K562 (cell line): ENCODE data around the gene UGT1A9. TPM values are rescaled to one million over a fixed set of nuclear protein-coding genes. Genes with fewer than 3 reads are reported as not detected.

Experiments
- ATAC-seq: fragments of 200-7000 bp; cut with Tn5 transposase; 3 replicates; pipeline ENCODE4 v1.9.1; 2020; ENCODE audit warnings: moderate library complexity
- BruUV-seq: library from RNA; stranded (reverse); fragments of 400-500 nt; replicated peaks from 2 replicates; lab custom pipeline; 2021; lab: Mats Ljungman, UMichigan
- CTCF ChIA-PET: fragments of 300-600 bp; formaldehyde crosslinking; extraction: SDS; loops from one replicate; lab custom pipeline; 2021; ENCODE audit warnings: low intra/inter-chr PET ratio; lab: Yijun Ruan, JAX
- POLR2A ChIA-PET: fragments of 300-600, 350-650 bp; sonication (Branson Sonifier 250); formaldehyde crosslinking; extraction: SDS; loops from one replicate; lab custom pipeline; 2021; ENCODE audit warnings: antibody characterized with exemption, inconsistent platforms; lab: Yijun Ruan, JAX
- DNase-seq, 4 experiments: peaks; one replicate each; pipeline versions ENCODE4 v3.0.0 to v3.0.0-alpha.2; 2011 to 2018; ENCODE audit warnings: low spot score in 3 of 4, mixed read lengths in 3 of 4; ENCODE audit errors: extremely low read depth in 1 of 4
- FAIRE-seq: peaks from 2 replicates; lab custom pipeline; 2011; peaks lifted over from hg19 to GRCh38; lab: Jason Lieb, UNC
- H2AFZ ChIP-seq: 2 replicates; pipeline ENCODE4 v1.6.0; 2011; ENCODE audit warnings: low read depth, low read length, control low read depth, inconsistent platforms
- H3K27ac ChIP-seq: fragments of 200-600 bp; 3 replicates; pipeline ENCODE4 v1.8.0; 2011; ENCODE audit warnings: low read depth, mild to moderate bottlenecking, control low read depth, inconsistent platforms, low read length, moderate library complexity, mixed read lengths; ENCODE audit errors: extremely low read depth
- H3K27me3 ChIP-seq, 2 experiments: fragments of 300-600 bp in 1 of 2; 2 replicates in 1 of 2; 3 replicates in 1 of 2; pipeline versions ENCODE4 v1.6.0 to v1.8.0; 2011; ENCODE audit warnings: inconsistent platforms in 2 of 2, low read length in 2 of 2, mild to moderate bottlenecking in 1 of 2, mixed read lengths in 1 of 2, moderate library complexity in 1 of 2; ENCODE audit not compliant: control insufficient read depth in 2 of 2, insufficient read depth in 2 of 2
- H3K36me3 ChIP-seq: fragments of 300-600 bp; 3 replicates; pipeline ENCODE4 v1.8.0; 2011; ENCODE audit warnings: mild to moderate bottlenecking, low read length, inconsistent platforms; ENCODE audit not compliant: control insufficient read depth, insufficient read depth
- H3K4me1 ChIP-seq, 2 experiments: fragments of 200-600 bp in 1 of 2; replicated peaks in 1 of 2; 2 replicates in 1 of 2; 3 replicates in 1 of 2; pipeline versions ENCODE4 v1.5.1 to v1.8.0; 2011; ENCODE audit warnings: inconsistent platforms in 2 of 2, low read length in 2 of 2, mild to moderate bottlenecking in 1 of 2, mixed read lengths in 1 of 2, moderate library complexity in 1 of 2; ENCODE audit not compliant: control insufficient read depth in 2 of 2, insufficient read depth in 2 of 2
- H3K4me2 ChIP-seq: 2 replicates; pipeline ENCODE4 v1.6.1; 2011; ENCODE audit warnings: low read length, control low read depth, inconsistent platforms, mixed read lengths; ENCODE audit not compliant: insufficient read depth
- H3K4me3 ChIP-seq: fragments of 200-600 bp; sonication (generic), shearing (Covaris generic); 2 replicates; pipeline ENCODE4 v1.5.1; 2016; ENCODE audit warnings: control low read depth, inconsistent platforms
- H3K79me2 ChIP-seq: fragments of 200-600 bp; 3 replicates; pipeline ENCODE4 v1.8.0; 2011; ENCODE audit warnings: low read length, inconsistent platforms; ENCODE audit not compliant: control insufficient read depth, insufficient read depth
- H3K9ac ChIP-seq, 2 experiments: 2 replicates each; pipeline versions ENCODE4 v1.6.0 to v1.6.1; 2011; ENCODE audit warnings: low read depth in 2 of 2, low read length in 2 of 2, control low read depth in 1 of 2, inconsistent platforms in 1 of 2, mild to moderate bottlenecking in 1 of 2, mixed read lengths in 1 of 2; ENCODE audit not compliant: insufficient read depth in 1 of 2
- H3K9me1 ChIP-seq: one replicate; pipeline ENCODE4 v1.6.0; 2011; ENCODE audit warnings: inconsistent platforms, mild to moderate bottlenecking, low read length, moderate library complexity; ENCODE audit not compliant: control insufficient read depth, insufficient read depth
- H3K9me3 ChIP-seq: replicated peaks from 2 replicates; pipeline ENCODE4 v1.5.1; 2011; ENCODE audit warnings: low read depth, low read length, inconsistent platforms; ENCODE audit not compliant: control insufficient read depth, insufficient read depth
- H4K20me1 ChIP-seq: replicated peaks from 2 replicates; pipeline ENCODE4 v1.6.1; 2011; ENCODE audit warnings: low read length, inconsistent platforms, mixed read lengths; ENCODE audit not compliant: control insufficient read depth, insufficient read depth
- ARID3B ChIP-seq: fragments of 250-450 bp; sonication (Bioruptor Pico); IDR thresholded peaks from 2 replicates; pipeline ENCODE4 v1.4.0; 2020; ENCODE audit warnings: borderline replicate concordance
- EGR1 ChIP-seq: fragments of 450-650 bp; conservative IDR thresholded peaks from 2 replicates; pipeline ENCODE4 v1.6.1; 2017; ENCODE audit warnings: mild to moderate bottlenecking
- KAT7 ChIP-seq: sonication (generic); formaldehyde crosslinking; IDR thresholded peaks from 2 replicates; pipeline ENCODE4 v1.8.0; 2022; ENCODE audit warnings: missing genetic modification reagents, mild to moderate bottlenecking, borderline replicate concordance
- KDM4B ChIP-seq, 2 experiments: fragments of 450-650 bp in 1 of 2; sonication (generic) in 1 of 2; IDR thresholded peaks; 2 replicates each; pipeline ENCODE4 v1.6.1; 2016 to 2017; ENCODE audit warnings: borderline replicate concordance in 2 of 2, antibody characterized with exemption in 1 of 2, low read depth in 1 of 2, mild to moderate bottlenecking in 1 of 2
- NR2C2 ChIP-seq, 2 experiments: fragments of 200-800 bp in 1 of 2; sonication (Bioruptor generic) in 1 of 2; sonication (generic) in 1 of 2; formaldehyde crosslinking in 1 of 2; IDR thresholded peaks; 2 replicates each; pipeline versions ENCODE4 v1.6.1 to v1.8.0; 2016 to 2022; ENCODE audit warnings: mild to moderate bottlenecking in 1 of 2, missing compliant biosample characterization in 1 of 2, missing genetic modification characterization in 1 of 2, missing genetic modification reagents in 1 of 2
- RBM39 ChIP-seq: fragments of 200-400 bp; formaldehyde crosslinking; optimal IDR thresholded peaks from 2 replicates; pipeline ENCODE3; 2018; ENCODE audit warnings: low read depth, low read length
- RERE ChIP-seq: sonication (generic); formaldehyde crosslinking; IDR thresholded peaks from 2 replicates; pipeline ENCODE4 v1.8.0; 2023; ENCODE audit warnings: missing genetic modification reagents, mild to moderate bottlenecking, borderline replicate concordance
- RNF219 ChIP-seq: fragments of 250-450 bp; sonication (Bioruptor Pico); IDR thresholded peaks from 2 replicates; pipeline ENCODE4 v1.5.0; 2022; ENCODE audit warnings: mild to moderate bottlenecking
- ZNF146 ChIP-seq: IDR thresholded peaks from one replicate; pipeline ENCODE4 v1.6.1; 2018; ENCODE audit warnings: missing compliant biosample characterization; ENCODE audit not compliant: unreplicated experiment
- ZNF780A ChIP-seq: fragments of 250-450 bp; sonication (Bioruptor Pico); IDR thresholded peaks from 2 replicates; pipeline ENCODE4 v1.5.0; 2021; ENCODE audit warnings: mild to moderate bottlenecking
- WGBS: fragments of 100-300 bp; shearing (Covaris generic); methylation state at CpG from one replicate; pipeline ENCODE4 v1.1.6; 2016; ENCODE audit warnings: low coverage, mixed read lengths; ENCODE audit not compliant: insufficient coverage; ENCODE audit errors: missing lambda C conversion rate; 5-methylcytosine and 5-hydroxymethylcytosine counted together
- in situ Hi-C: fragments of 300-500 bp; cut with MboI; formaldehyde crosslinking; loops from 4 replicates; pipeline ENCODE4 v1.15.0; 2018; ENCODE audit warnings: inconsistent platforms, mixed read lengths
- intact Hi-C: fragments of 100-400 bp; cut with micrococcal nuclease; formaldehyde crosslinking; loops from 2 replicates; pipeline ENCODE4 v1.14.2; 2022
- polyA plus RNA-seq, 8 experiments: library from polyadenylated mRNA; depleted of rRNA in 4 of 8; stranded (reverse) in 5 of 8; unstranded in 3 of 8; fragments of >200 nt; fragmentation: Nextera tagmentation in 2 of 8; fragmentation: Illumina TruSeq in 1 of 8; extraction: Ambion mirVana in 2 of 8; extraction: Trizol in 1 of 8; gene quantifications; 2 replicates each; pipeline versions ENCODE4 v1.2.1 to v1.2.3, GENCODE V29; 2011 to 2014; ENCODE audit warnings: inconsistent platforms in 1 of 8, missing spikeins in 1 of 8
- total RNA-seq, 7 experiments: library from RNA; depleted of rRNA in 6 of 7; stranded (reverse); fragments of >200 nt in 6 of 7; fragmentation: Illumina TruSeq in 2 of 7; extraction: Trizol in 2 of 7; gene quantifications; 2 replicates each; pipeline versions ENCODE4 v1.2.1 to v1.2.3, GENCODE V29; 2011 to 2021; ENCODE audit warnings: low replicate concordance in 1 of 7

Gene UGT1A9
- total and polyA plus RNA-seq, 9 of the 15 experiments (the other 6 are each of a cell fraction or from before 2014, with no cell fraction given): 0.09 TPM; not detected in 8

GRCh38 chr2:233792720-233793119 lies 121.0 kb downstream of the UGT1A9 start (continued):
- TF ChIP-seq ZNF146 (CRISPR knock-in tag): no peak
- TF ChIP-seq KAT7: no peak
- no peak for TF ChIP-seq ZNF780A
- no peak for TF ChIP-seq RNF219

- no peak overlapping the region for H3K9ac ChIP-seq
- no peak overlapping the region for H3K4me3 ChIP-seq
- ChIA-PET POLR2A (interaction anchor here (0.6 kb wide), 1 partner anchor 409 kb away, joined by 3 read pairs; no protein-coding TSS in a partner anchor), CTCF (no interaction called here)
- ATAC-seq: no peak
- no peaks in the 10 kb centered on the region for H3K9me1 ChIP-seq
- no peak for DNase-seq
- H3K79me2 ChIP-seq: no peaks in the 10 kb centered on the region
- 1% methylated on average over 11 of the region's 18 CpGs for WGBS
- no peak overlapping the region for H3K4me2 ChIP-seq
- no peaks in the 10 kb centered on the region; a peak in 1 of 5 replicates for H3K4me1 ChIP-seq
- no peaks in the 10 kb centered on the region for H3K9me3 ChIP-seq
- H3K27me3 ChIP-seq: peaks cover 0 to 44% of the 10 kb centered on the region in 2 experiments; a peak in 2 of 5 replicates
- H3K36me3 ChIP-seq: no peaks in the 10 kb centered on the region
- FAIRE-seq: no peak
- intact Hi-C loops: no loop called here
- H3K27ac ChIP-seq: no peak overlapping the region
- no peak overlapping the region for H2AFZ ChIP-seq
- no TSS peak for BruUV-seq
- H4K20me1 ChIP-seq: no peaks in the 10 kb centered on the region
- in situ Hi-C loops: no loop called here
- TF ChIP-seq EGR1: no peak
- no peak for TF ChIP-seq RERE
- no peak for TF ChIP-seq KDM4B (IDR thresholded peaks at IDR 0.05; ENCODE audit: borderline replicate concordance in 2 of 2, low read depth in 1 of 2)
- no peak for TF ChIP-seq NR2C2 (CRISPR knock-in tag; IDR thresholded peaks at IDR 0.05)
- TF ChIP-seq NR2C2 (tag; IDR thresholded peaks at IDR 0.05): no peak
- TF ChIP-seq RBM39: no peak
- no peak for TF ChIP-seq ARID3B
Observed at GRCh38 chr2:233793465-233794127, 121.9 kb downstream of the UGT1A9 start.
